ENCODE results near the gene ORC6. TPM values are rescaled to one million over a fixed set of nuclear protein-coding genes. Genes with fewer than 3 reads are reported as not detected.

Gene ORC6
- total and polyA plus RNA-seq, 7 donors = 0.26 to 2.5 (median 0.70) TPM

- Histone ChIP-seq H3K36me3 (ENCODE audit: insufficient read depth in 1 of 2, low read depth in 1 of 2) (no peaks in the 10 kb centered on the region), H3K4me1 (peaks cover 27% of the 10 kb centered on the region), H3K9me3 (no peaks in the 10 kb centered on the region), H3K4me3 (no peak overlapping the region), H3K27ac (peak overlapping the region; percentile 39), H3K27me3 (ENCODE audit: insufficient read depth in 3 of 3, low read length in 2 of 3) (no peaks in the 10 kb centered on the region)
- DNase-seq (no peak), ATAC-seq (no peak)
- intact Hi-C loops (cut with DNase I) = loop anchor here in 1 of 2 donors (5.0 kb wide), 1 partner anchor 87 kb away; no protein-coding TSS in a partner anchor
- WGBS, 3 donors = 57 to 78% (median 63%) methylated on average over 7 of the region's 7 CpGs
- no peak for TF ChIP-seq CTCF (IDR thresholded peaks at IDR 0.05)
These were observed 25.5 kb downstream of the ORC6 start for GRCh38 chr16:46714797-46715591.

GRCh38 chr16:46715769-46716305 is 26.4 kb downstream of the ORC6 start:
- peak; percentile 47 to 80 (median 60) for ATAC-seq
- no peak overlapping the region for H3K4me3 ChIP-seq
- peak; percentile 37 to 62 for DNase-seq
- no peaks in the 10 kb centered on the region for H3K9me3 ChIP-seq
- no peaks in the 10 kb centered on the region for H3K36me3 ChIP-seq (ENCODE audit: insufficient read depth in 1 of 2, low read depth in 1 of 2)
- 15 to 28% (median 22%) methylated on average over 6 of the region's 6 CpGs for WGBS, 3 donors
- intact Hi-C loops (cut with DNase I) = no loop called here
- peak overlapping the region; percentile 39 for H3K27ac ChIP-seq
- H3K27me3 ChIP-seq (ENCODE audit: insufficient read depth in 3 of 3, low read length in 2 of 3) = no peaks in the 10 kb centered on the region
- TF ChIP-seq CTCF (IDR thresholded peaks at IDR 0.05) = no peak
- peaks cover 23% of the 10 kb centered on the region for H3K4me1 ChIP-seq

GRCh38 chr16:46717692-46718091 is 28.2 kb downstream of the ORC6 start:
- TF ChIP-seq CTCF (IDR thresholded peaks at IDR 0.05) = no peak
- H3K9me3 ChIP-seq = no peaks in the 10 kb centered on the region
- H3K4me3 ChIP-seq = no peak overlapping the region
- H3K27me3 ChIP-seq (ENCODE audit: insufficient read depth in 3 of 3, low read length in 2 of 3) = no peaks in the 10 kb centered on the region
- DNase-seq (no peak), ATAC-seq (no peak)
- H3K36me3 ChIP-seq (ENCODE audit: insufficient read depth in 1 of 2, low read depth in 1 of 2) = peaks cover 0 to 2% of the 10 kb centered on the region in 2 donors
- no peak overlapping the region for H3K27ac ChIP-seq
- peaks cover 14% of the 10 kb centered on the region for H3K4me1 ChIP-seq
- 48 to 69% (median 49%) methylated on average over 2 of the region's 2 CpGs for WGBS, 3 donors
- intact Hi-C loops (cut with DNase I) = no loop called here

DNA sequence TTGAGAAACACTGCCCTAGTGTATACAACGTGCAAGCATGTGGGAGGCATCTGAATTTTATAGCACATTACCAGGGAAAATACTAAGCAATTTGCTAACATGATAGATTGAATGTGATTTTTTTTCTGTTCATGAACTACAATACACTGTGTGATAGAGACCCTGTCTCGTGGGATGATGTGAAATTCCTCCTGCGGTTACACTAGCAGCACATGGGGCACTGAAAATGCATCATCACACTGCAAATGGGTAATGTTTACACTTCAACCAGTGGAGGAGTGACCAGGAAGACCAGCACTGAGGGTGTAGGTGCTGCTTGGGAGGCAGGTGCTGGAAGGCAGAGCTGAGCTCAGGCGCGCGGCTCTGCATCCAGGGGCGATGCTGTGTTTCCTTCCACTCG is 28.8 kb downstream of the ORC6 start:
- Histone ChIP-seq H3K9me3 (no peaks in the 10 kb centered on the region), H3K4me3 (no peak overlapping the region), H3K27ac (no peak overlapping the region), H3K27me3 (ENCODE audit: insufficient read depth in 3 of 3, low read length in 2 of 3) (no peaks in the 10 kb centered on the region), H3K4me1 (peaks cover 14% of the 10 kb centered on the region), H3K36me3 (ENCODE audit: insufficient read depth in 1 of 2, low read depth in 1 of 2) (peaks cover 0 to 8% of the 10 kb centered on the region in 2 donors)
- intact Hi-C loops (cut with DNase I) = no loop called here
- DNase-seq (no peak), ATAC-seq (no peak)
- 84 to 89% (median 85%) methylated on average over 8 of the region's 8 CpGs for WGBS, 3 donors
- TF ChIP-seq CTCF (IDR thresholded peaks at IDR 0.05) = no peak

Measured in psoas muscle (tissue), 8 donors.